ENCODE data around the gene PSORS1C1.

PSORS1C1 gene

GRCh38 chr6:31090275-31090972 is 24.2 kb upstream of the PSORS1C1 start:
- TF ChIP-seq CTCF (conservative IDR thresholded peaks at IDR 0.05; ENCODE audit: low read depth, low read length) = no peak
- no peak for DNase-seq (ENCODE audit: low read depth)
- H3K4me3 ChIP-seq (ENCODE audit: low read length) = no peak overlapping the region

- TF ChIP-seq CTCF (conservative IDR thresholded peaks at IDR 0.05; ENCODE audit: low read depth, low read length) = no peak
- DNase-seq (ENCODE audit: low read depth) = no peak
- no peak overlapping the region for H3K4me3 ChIP-seq (ENCODE audit: low read length)
These were observed 23.6 kb upstream of the PSORS1C1 start for GRCh38 chr6:31090973-31091364.

GRCh38 chr6:31091680-31092079 is 22.9 kb upstream of the PSORS1C1 start:
- no peak for DNase-seq (ENCODE audit: low read depth)
- no peak for TF ChIP-seq CTCF (conservative IDR thresholded peaks at IDR 0.05; ENCODE audit: low read depth, low read length)

GRCh38 chr6:31092238-31092637 is 22.4 kb upstream of the PSORS1C1 start:
- no peak overlapping the region for H3K4me3 ChIP-seq (ENCODE audit: low read length)
- DNase-seq (ENCODE audit: low read depth) = no peak
- no peak for TF ChIP-seq CTCF (conservative IDR thresholded peaks at IDR 0.05; ENCODE audit: low read depth, low read length)

More at GRCh38 chr6:31091680-31092079, 22.9 kb upstream of the PSORS1C1 start:
- no peak overlapping the region for H3K4me3 ChIP-seq (ENCODE audit: low read length)

GRCh38 chr6:31092769-31093505 is 21.7 kb upstream of the PSORS1C1 start:
- H3K4me3 ChIP-seq (ENCODE audit: low read length) = no peak overlapping the region
- no peak for DNase-seq (ENCODE audit: low read depth)
- no peak for TF ChIP-seq CTCF (conservative IDR thresholded peaks at IDR 0.05; ENCODE audit: low read depth, low read length)

GRCh38 chr6:31094389-31094881 is 20.2 kb upstream of the PSORS1C1 start:
- no peak for DNase-seq (ENCODE audit: low read depth)
- H3K4me3 ChIP-seq (ENCODE audit: low read length) = no peak overlapping the region
- no peak for TF ChIP-seq CTCF (conservative IDR thresholded peaks at IDR 0.05; ENCODE audit: low read depth, low read length)
